Measurements from ENCODE around the gene ZNF773.
A peak's percentile ranks its signal among the peaks of the same experiment; 100 is the strongest.
"Not testable (repeated sequence)": the region's sequence is repeated elsewhere in the genome, so short reads cannot be mapped to it uniquely, and the experiment has no call there.

ZNF773 gene

DNA sequence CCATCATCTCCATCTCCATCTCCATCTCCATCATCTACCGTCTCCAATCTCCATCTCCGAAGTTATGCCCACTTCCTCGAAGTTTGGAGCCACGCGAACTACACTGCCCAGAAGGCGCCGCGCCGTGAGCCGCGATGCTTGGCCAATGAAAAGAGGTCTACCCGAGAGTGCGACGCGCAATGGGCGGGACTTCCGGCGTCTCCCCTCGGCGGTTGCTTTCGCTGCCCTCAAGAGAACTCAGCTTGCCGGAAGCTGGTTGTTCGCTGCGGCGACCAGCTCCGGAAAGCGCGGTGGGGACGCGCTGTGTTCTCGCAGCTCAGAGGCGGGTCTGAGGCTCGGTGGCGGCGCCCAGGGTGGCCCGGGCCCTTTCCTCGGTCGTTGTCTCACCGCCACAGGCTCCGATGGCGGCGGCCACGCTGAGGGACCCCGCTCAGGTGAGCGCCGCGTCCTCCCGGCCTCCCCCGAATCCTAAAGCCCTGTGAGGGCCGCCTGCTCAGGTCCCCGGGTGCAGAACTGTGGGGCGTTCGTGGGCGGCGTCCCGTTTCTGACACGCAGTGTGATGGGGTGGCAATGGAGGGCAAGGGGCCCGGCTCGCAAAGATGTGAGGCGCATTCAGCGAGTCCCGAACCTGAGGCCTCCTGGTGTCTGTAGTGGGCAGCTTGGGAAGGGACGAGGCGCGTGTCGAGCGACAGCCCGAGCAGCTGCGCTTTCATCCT lies at the start of gene ZNF773:
Gene ZNF773 (plus strand): TSS at position 259 of the 716 bp plus-strand sequence. CDS start 143 bp downstream, at position 402.
- peak; percentile 93 for DNase-seq (ENCODE audit: low spot score)

GRCh38 chr19:57452307-57452706 lies 47.4 kb upstream of the ZNF773 start:
- DNase-seq (ENCODE audit: low spot score) = no peak

DNA sequence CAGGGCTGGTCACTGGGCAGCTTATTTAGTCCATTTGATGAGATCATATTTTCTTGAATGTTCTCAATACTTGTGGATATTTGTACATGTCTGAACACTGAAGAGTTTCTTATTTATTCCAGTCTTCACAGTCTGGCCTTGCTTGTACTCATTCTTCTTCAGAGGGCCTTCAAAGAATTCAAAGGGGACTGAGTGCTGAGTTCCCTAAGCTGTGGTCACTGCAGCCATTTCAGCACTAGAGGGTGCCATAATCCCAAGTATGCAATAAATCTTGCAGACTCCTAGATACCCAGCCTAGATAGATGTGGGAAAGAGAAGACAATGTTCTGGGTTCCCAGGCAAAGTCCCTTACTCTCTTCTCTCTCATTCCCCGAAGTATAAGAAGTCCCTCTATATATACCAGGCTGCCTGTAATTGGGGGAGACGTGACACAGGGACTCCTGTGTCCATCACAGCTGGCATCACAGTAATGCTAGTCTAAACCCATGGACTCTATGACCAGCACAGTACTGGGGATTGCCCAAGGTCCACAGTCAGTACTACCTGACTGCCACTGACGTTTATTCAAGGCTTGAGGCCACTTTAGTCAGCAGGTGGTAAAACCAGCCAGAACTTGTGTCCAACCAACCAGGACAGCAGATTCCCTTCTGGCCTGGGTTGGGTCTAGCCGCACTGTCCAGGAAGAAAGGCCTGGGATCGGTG lies 33.9 kb upstream of the ZNF773 start:
- peak; percentile 39 for DNase-seq (ENCODE audit: low spot score)

DNA sequence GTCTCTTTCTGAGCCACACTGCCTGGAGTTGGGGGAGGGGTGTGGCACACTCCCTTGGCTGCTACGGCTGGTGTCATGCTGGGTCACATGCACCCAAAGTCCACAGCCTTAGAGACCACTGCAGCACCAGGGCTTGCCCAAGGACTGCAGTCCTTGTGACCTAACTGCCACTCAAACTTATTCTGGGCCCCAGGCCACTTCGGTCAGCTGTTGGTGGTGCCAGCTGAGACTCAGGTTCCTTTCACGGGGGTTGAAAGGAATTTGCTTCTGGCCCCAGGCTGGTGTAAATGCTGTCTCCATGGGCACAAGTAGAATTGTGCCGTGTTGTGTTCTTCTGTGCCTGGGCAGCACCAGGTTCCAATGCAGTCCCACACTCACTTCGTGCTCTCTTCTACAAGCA lies 33.2 kb upstream of the ZNF773 start:
- no peak for DNase-seq (ENCODE audit: low spot score)

DNA sequence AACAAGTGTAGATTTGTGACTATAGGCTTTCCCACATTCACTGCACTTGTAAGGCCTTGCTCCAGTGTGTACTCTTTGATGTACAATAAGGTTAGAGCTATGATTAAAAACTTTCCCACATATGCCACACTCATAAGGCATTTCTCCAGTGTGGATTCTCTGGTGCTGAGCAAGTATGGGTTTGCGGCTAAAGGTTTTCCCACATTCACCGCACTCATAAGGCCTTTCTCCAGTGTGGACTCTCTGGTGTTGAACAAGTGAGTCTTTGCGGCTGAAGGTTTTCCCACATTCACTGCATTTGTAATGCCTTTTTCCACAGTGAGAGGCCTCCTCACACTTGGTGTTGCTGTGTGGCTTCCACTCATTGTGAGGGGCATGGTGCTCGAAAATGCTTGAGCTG lies 26.1 kb upstream of the ZNF773 start:
- DNase-seq (ENCODE audit: low spot score) = no peak

DNA sequence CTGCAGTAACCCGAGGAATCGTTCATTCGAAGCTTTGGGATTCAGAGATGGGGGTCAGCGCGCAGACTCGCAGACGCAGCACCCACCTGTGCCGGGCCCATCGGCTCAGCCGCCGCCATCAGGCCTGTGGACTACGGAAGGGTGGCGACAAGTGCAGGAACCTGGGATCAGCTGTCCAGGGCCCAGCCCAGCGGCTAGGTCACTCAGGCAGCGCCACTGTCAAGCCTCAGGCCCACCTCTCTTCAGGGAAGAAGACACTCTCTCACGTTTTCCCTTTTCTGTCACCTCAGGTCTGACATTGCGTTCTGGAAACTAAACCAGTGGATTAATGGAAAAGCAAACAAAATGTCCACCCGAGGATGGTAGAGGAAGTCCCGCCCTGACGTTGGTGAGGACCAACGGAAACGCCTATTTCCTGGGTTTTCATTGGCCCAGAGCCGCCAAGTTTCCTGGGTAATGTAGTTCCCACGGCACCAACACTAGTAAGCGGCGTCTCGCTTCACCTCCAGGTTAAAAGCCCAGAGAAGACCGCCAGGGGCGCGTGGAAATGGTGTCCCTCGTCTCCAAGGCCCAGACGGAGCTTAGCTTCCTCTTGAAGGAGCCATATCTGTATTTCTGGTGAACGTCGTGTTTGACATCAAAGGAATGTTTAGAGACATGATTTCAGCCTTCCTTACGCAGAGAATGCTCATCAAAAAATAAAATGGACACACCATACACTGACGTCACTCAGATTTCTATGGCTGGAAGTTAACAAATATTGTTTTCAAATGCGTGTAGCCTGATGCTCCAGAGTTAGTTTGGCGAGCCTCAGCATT lies 22.3 kb upstream of the ZNF773 start, which contains the start of gene ZNF772:
Gene ZNF772 (minus strand): TSS at position 376 of the 818 bp plus-strand sequence. CDS start 257 bp downstream, at position 119.
- DNase-seq (ENCODE audit: low spot score) = peak; percentile 94

GRCh38 chr19:57487477-57488298 lies 12.1 kb upstream of the ZNF773 start, which contains the start of gene ZNF419:
TSS of gene ZNF419 (plus strand) at chr19:57487750. CDS start at chr19:57487951, 201 bp downstream.
- DNase-seq (ENCODE audit: low spot score) = peak; percentile 92

- DNase-seq (ENCODE audit: low spot score) = not testable (repeated sequence)
Measured at GRCh38 chr19:57488299-57488644, 11.5 kb upstream of the ZNF773 start.

DNA sequence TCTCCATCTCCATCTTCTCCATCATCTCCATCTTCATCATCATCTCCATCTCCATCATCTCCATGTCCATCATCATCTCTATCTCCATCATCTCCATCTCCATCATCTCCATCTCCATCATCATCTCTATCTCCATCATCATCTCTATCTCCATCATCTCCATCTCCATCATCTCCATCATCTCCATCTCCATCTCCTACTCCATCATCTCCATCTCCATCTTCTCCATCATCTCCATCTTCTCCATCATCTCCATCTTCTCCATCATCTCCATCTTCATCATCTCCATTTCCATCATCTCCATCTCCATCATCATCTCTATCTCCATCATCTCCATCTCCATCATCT lies 432 bp upstream of the ZNF773 start:
- DNase-seq (ENCODE audit: low spot score) = not testable (repeated sequence)

DNA sequence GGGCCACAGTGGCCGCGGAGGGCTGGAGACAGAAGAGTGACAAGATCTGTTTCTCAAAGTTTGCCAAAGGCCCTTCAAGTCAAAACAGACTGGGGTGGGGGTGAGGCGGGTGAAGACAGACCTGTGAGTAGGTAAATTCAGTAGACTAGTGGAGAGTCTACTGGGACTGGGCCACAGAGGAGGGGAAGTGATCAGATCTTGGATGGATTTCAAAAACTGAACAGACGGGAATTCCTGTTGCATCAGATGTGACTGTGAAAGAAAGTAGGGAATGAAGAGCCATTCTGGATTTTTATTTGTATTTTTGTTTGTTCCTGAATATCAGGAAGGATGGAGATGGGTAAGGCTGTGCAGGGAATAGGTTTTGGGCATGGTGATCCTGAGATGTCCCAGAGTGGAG lies 662 bp downstream of the ZNF773 start:
- DNase-seq (ENCODE audit: low spot score) = not testable (repeated sequence)

DNA sequence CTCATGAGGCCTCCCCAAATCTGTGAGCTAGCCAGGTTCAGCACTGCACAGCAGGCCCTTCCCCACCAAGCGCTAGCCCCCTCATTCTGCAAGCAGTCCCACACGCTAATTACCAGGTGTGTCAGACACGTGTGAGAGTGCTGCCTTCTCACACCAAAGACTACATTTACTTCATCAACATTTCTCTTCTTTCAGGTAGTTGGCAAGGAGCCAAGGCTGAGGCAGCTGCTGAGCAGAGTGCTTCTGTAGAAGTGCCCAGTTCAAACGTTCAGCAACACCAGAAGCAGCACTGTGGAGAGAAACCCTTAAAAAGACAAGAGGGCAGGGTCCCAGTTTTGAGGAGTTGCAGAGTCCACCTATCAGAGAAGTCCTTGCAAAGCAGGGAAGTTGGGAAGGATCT lies 6.4 kb downstream of the ZNF773 start:
- no peak for DNase-seq (ENCODE audit: low spot score)

- DNase-seq (ENCODE audit: low spot score) = no peak
Measured at GRCh38 chr19:57511484-57511883, 11.7 kb downstream of the ZNF773 start.

DNA sequence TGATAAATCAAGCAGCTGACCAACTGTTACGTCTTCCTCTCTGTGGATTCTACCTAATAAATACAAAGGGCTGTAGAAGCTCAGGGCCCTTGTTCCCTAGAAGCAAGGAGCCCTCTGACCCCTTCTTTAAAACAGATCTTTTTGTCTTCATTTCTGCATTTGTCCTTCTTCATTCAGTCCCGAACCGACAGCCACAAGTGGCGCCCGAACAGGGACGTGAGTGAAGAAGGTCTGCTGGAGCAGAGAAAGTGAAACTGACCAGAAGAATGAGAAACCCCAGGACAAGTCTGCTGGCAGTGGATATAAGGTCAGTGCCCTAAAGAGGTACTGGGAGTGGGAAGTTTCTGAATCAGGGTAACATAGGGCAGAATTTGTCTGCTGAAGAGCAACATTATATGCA lies 13.1 kb downstream of the ZNF773 start:
- DNase-seq (ENCODE audit: low spot score) = no peak

- no peak for DNase-seq (ENCODE audit: low spot score)
Measured at GRCh38 chr19:57515255-57515654, 15.5 kb downstream of the ZNF773 start.

DNA sequence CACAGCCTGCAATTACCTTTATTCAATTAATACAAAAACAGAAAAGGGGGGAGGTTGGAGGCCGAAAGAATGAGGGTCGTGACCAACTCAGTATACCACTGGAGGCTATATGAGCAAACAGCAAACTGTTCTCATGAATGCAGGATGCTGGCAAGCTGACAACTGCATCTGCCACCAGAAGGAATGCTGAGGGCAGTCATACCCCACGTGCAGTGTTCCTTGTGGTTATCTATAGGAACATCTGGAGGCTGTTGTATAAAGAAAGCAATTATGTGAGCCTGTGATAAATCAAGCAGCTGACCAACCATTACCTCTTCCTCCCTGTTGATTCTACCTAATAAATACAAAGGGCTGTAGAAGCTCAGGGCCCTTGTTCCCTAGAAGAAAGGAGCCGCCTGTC lies 18.3 kb downstream of the ZNF773 start:
- DNase-seq (ENCODE audit: low spot score) = not testable (repeated sequence)

GRCh38 chr19:57527136-57527881 lies 27.6 kb downstream of the ZNF773 start, which contains the start of gene ZNF549:
TSS of gene ZNF549 (plus strand) at chr19:57527356. CDS start at chr19:57527574, 218 bp downstream.
- peak; percentile 97 for DNase-seq (ENCODE audit: low spot score)

DNA sequence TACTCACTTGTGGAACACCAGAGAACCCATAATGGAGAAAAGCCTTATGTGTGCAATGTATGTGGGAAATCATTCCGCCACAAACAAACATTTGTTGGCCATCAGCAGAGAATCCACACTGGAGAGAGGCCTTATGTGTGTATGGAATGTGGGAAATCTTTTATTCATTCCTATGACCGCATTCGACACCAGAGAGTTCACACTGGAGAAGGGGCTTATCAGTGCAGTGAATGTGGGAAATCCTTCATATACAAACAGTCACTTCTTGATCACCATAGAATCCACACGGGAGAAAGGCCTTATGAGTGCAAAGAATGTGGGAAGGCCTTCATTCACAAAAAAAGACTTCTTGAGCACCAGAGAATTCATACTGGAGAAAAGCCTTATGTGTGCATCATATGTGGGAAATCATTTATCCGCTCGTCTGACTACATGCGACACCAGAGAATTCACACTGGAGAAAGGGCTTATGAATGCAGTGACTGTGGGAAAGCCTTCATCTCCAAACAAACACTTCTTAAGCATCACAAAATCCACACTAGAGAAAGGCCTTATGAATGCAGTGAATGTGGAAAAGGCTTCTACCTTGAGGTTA lies 38.3 kb downstream of the ZNF773 start:
- no peak for DNase-seq (ENCODE audit: low spot score)

DNA sequence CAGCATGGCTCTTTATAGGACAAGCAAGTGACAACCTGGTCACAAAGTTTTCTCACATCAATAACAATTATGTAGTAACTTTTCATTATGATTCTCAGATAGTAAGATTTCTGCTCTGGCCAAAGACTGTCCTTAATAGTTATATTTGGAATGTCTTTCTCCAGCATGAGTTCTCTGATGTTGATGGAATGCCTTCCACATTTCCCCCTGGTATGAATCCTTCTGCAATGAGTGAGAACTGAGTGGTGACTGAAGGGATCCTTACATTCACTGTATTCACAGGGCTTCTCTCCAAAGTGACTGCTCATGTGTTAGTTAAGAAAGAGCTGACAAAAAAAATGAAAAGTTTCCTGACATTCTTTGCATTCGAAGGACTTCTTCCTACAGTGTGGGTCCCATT lies 46.8 kb downstream of the ZNF773 start:
- no peak for DNase-seq (ENCODE audit: low spot score)

- no peak for DNase-seq (ENCODE audit: low spot score)
Measured at GRCh38 chr19:57552432-57552831, 52.7 kb downstream of the ZNF773 start.

DNA sequence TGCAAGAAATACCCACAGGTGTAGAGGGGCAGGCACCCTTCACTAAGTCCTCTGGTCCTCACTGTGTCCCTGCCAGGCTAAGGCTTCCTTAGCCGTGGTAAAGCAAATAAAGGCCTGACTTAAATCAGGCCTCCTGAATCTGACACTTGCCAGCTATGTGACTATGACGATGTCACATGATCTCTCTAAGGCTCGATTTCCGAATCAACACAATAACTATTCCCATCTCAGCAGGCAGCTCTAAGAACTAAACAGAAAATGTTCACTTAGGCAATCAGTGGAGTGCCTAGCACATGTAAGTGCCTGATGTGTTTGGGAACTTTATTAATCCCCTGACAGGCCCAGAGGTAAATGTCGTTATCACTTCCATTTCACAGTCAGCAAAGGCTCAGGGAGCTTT lies 57.9 kb downstream of the ZNF773 start:
- no peak for DNase-seq (ENCODE audit: low spot score)

All from germinal center (tissue), 1 donor.